Upper lobe of left lung (tissue), 4 donors: ENCODE results near the gene PPP2R2C.

ENCODE experiments used
- EP300 ChIP-seq, 4 donors: sonication (generic); formaldehyde crosslinking; IDR thresholded peaks; one replicate each; pipeline ENCODE4 v1.5.1; 2017; ENCODE audit warnings: antibody characterized with exemption in 4 of 4, control low read depth in 2 of 4
- POLR2A ChIP-seq, 4 donors: fragments of 450-650 bp; IDR thresholded peaks; one replicate each; pipeline ENCODE4 v1.5.1; 2016 to 2017; ENCODE audit warnings: antibody characterized with exemption in 4 of 4, mild to moderate bottlenecking in 2 of 4
- POLR2AphosphoS5 ChIP-seq, 2 donors: sonication (generic); formaldehyde crosslinking; IDR thresholded peaks; one replicate each; pipeline ENCODE4 v1.5.1; 2017; ENCODE audit warnings: antibody characterized with exemption in 2 of 2
- TF ChIP-seq, protein P1 (sequence below), 6 experiments: fragments of 450-650 bp in 4 of 6; fragments of 200-600 bp in 2 of 6; sonication (generic) in 2 of 6; IDR thresholded peaks; one replicate each; pipeline ENCODE4 v1.5.1; 2016 to 2019; ENCODE audit warnings: antibody characterized with exemption in 6 of 6

DNA sequence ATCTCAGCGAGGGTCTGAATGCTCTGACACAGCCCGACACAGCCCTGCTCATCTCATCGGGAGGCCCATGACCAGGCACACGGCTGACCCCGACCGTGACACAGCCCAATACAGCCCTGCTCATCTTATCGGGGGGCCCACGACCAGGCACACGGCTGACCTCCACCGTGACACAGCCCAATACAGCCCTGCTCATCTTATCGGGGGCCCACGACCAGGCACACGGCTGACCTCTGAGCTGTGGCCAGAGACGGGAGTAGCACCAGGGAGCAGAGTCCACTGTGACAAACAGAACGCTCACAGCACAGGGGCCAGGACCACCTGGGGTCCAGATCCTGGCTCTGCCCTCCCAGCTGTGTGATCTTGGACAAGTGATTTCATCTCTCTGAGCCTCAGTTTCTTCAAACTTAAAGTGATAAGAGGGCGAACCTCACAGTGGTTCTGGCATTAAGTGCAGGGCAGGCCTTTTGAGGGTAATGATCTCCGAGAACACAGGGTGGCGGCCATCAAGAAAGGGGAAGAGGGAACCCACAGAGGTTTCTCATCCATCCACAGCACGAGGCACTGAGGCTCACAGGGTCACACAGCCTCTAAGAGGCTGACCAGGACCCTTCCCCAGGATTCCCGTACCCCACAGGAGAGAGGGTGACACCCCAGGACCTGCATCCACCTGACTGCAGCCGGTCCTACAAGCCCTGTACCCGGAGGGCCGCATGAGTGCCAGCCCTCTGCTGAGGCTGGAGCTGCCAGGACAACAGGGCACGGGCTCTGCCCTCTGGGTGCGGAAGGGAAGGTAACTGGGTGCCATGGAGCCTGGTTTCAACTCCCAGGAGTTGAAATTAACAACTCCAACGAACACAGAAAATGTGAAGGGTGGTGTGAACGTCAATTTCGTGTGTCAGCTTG is 142.7 kb downstream of the PPP2R2C start:
- TF ChIP-seq, protein P1, sequence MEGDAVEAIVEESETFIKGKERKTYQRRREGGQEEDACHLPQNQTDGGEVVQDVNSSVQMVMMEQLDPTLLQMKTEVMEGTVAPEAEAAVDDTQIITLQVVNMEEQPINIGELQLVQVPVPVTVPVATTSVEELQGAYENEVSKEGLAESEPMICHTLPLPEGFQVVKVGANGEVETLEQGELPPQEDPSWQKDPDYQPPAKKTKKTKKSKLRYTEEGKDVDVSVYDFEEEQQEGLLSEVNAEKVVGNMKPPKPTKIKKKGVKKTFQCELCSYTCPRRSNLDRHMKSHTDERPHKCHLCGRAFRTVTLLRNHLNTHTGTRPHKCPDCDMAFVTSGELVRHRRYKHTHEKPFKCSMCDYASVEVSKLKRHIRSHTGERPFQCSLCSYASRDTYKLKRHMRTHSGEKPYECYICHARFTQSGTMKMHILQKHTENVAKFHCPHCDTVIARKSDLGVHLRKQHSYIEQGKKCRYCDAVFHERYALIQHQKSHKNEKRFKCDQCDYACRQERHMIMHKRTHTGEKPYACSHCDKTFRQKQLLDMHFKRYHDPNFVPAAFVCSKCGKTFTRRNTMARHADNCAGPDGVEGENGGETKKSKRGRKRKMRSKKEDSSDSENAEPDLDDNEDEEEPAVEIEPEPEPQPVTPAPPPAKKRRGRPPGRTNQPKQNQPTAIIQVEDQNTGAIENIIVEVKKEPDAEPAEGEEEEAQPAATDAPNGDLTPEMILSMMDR (IDR thresholded peaks at IDR 0.05), result no peak
- TF ChIP-seq POLR2AphosphoS5 (IDR thresholded peaks at IDR 0.05), result no peak
- no peak for TF ChIP-seq POLR2A (IDR thresholded peaks at IDR 0.05)
- TF ChIP-seq EP300 (IDR thresholded peaks at IDR 0.05), result no peak
